ENCODE measurements around the gene RNF11.
"Not testable (repeated sequence)": the region's sequence is repeated elsewhere in the genome, so short reads cannot be mapped to it uniquely, and the experiment has no call there.

Gene RNF11

DNA sequence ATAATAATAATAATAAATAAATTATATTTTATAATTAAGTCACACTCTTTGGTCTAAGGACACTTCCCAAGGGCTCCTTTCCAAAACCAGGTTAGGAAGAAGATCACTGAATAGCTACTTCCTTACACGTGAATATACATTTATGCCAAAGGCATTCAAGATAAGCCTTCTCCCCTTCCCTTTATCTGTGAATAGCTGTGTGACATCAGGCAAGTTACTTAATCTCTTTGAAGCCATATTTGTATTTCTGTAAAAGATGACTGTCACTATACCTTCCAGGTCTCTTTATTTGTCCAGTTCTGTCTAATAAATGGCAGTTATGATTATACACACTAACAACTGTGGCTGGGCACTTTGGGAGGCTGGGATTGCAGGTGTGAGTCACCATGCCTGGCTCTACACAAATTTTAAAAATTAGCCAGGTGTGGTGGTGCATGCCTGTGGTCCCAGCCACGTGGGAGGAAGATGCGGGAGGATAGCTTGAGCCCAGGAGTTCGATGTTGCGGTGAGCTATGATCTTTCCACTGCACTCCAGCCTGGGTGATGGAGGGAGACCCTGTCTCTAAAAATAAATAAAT is 5.5 kb upstream of the RNF11 start:
- DNase-seq = no peak

DNA sequence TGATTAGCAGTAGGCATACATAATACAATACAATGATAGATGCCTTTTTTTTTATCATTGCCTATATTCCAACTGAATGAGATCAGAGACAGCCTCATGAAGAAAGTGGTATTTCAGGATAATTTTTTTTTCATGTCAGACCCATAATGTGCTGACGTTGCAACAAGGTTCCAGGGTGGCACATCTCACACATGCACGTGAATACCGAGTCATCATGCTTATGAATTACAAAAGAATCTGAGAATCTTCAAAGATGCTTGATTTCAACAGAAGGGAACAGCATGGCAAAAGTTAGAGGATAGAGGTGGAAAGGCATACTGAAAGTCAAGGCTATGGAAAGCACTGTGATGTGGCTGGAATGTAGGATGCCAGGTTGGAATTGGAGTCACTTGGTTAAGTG is 5.0 kb upstream of the RNF11 start:
- DNase-seq = no peak

DNA sequence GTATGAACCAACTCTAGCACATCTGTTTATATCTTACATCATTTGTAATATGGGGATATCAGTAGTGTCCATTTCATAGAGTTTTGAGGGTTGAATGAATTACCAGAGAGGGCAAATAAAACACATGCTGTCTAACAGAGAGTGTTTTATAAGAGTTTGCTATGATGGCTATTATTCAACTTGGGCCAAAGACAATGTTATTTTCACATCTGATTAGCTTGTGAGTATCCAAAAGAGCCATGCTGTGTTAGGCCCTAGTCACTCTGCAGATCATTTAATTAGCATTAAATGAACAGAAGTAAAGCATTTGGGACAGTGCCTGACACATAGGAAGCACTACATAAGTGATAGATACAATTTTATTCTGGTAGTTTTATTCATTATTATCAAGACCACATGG is 4.2 kb upstream of the RNF11 start:
- DNase-seq = no peak

DNA sequence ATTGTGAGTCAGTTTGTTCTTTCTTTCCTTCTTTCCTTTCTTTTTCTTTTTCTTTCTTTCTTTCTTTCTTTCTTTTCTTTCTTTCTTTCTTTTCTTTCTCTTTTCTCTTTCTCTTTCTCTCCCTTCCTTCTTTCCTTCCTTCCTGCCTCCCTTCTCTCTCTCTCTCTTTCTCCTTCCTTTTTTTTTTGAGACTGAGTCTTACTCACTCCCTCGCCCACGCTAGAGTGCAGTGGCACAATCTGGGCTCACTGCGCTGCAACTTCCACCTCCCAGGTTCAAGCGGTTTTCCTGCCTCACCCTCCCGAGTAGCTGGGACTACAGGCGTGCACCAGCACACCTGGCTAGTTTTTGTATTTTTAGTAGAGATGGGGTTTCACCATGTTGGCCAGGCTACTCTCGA is 1.8 kb upstream of the RNF11 start:
- DNase-seq = not testable (repeated sequence)

DNA sequence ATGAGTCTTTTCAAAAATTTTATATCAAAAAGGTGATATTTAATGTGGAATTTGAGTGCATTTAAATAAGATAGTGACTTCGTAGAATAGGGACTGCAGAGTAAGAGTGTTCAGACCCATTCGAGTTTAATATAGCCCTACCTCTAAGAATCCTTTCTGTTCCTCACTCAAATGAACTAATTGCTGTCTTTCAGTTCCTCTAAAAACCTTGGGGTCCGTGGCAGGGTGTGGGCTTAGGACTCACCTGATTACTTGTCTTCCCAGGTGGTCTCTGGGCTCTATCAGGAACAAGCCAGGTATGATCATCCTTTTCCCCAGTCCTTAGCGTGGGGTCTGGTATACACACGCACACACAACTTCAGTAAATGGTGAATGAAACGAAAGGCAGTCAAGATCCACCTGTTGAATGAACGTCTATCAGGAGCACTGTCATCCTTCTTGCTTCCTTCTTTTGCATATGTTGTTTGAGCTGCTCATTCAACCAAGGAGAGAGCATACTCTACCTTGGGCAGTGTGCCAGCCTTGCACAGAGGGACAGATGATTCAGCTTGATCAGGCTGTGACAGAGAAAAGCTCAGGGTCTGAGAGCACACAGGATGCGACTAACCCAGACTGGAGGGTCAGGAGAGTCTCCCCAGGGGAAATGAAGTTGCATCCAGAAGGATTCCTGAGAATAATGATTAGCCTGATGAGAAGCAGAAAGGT is 1.2 kb upstream of the RNF11 start:
- DNase-seq = peak; percentile 90

DNA sequence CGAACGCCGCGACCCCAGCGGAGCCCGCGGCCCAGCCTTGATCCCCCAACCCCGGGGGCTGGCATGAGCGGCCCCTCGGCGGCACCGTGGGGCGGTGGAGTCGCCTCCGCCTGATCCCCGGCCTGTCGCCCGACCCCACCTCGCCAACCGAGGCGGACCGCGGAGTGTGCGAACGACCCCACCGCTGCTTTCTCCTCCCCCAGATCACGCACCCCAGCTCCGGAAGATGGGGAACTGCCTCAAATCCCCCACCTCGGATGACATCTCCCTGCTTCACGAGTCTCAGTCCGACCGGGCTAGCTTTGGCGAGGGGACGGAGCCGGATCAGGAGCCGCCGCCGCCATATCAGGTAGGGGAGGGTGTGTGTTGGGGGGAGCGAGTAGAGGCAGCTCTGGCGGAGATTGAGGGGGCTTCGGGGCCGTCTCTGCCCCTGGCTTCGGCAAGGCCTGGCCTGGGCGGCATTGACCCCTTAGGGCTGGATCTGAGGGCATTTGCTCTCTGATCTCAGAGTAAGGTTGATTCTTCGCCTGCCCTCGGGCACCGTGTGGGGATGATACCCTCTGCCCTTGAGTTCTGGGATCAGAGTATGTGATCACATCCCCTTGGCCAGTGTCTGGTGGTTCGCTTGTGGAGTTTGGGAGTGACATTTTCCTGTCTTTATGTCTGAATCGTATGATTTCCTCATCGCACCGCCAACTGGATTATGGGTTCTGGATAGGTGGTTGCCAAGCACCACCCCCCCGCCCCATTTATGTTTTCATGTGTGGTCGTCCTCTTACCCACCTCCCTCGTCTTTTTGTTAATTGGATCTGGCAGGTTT is 668 bp downstream of the RNF11 start:
- no peak for DNase-seq

DNA sequence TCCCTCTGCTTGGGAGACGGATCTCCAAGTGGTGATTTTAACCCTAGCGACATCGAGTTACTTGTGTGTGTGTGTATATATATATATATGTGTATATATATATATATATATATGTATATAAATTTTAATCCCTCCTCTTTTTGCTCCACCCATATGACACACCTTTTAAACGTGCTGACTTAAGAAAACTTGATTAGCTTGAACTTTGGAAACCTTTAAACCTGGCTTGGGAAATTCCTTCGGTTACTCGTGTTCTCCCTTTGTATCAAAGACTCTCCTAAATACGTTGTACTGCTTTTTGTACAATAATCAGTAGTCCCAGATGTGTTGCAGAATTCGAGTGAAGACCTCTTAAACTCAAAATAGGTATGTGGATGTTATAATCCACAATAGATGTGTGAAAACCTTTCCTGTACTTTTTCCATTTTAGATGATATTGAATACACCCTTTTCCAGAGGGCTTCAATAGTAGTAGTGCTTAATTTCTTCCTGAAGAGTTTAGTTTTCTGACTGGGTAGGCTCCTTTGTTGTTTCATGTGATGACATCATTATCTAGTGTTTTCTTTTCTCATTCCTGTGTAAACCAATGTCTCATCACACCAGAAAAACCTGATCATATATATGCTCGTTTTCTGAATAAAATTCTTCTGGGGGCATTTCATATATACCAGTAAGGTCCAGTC is 1.4 kb downstream of the RNF11 start:
- no peak for DNase-seq

DNA sequence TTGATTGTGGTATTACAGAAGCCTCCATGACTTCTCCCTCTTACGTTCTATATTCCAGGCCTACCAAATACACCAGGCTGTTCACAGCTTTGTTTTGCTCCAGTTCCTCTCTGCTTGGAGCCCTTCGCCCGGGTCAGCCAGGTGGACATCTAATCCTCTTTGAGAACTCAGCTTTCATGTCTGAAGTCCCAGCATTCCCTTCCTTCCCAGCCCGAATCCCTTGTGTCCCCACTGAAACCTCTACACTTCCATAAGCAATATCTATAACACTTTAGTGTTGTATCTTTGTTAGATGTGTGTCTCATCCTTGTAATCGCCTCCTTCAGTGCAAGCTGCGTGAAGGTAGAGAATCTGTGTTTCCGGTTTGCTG is 1.9 kb downstream of the RNF11 start:
- DNase-seq = no peak

DNA sequence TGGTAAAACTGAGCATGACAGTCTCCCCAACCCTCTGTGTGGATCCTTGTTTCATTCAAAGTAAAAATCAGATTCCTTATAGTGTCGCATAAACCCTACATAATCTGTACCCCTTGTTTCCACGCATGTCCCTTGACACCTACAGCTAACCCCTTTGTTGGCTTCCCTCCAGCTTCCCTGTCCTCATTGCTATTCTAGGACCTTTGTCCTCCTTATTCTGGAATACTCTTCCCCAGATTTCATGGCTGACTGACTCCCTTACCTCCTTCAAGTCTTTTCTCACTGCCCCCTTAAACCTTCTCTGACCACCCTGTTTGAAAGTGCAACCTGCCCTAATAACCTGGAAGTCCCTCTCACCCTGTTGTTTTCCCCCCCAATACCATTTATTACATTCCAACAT is 4.0 kb downstream of the RNF11 start:
- DNase-seq = no peak

DNA sequence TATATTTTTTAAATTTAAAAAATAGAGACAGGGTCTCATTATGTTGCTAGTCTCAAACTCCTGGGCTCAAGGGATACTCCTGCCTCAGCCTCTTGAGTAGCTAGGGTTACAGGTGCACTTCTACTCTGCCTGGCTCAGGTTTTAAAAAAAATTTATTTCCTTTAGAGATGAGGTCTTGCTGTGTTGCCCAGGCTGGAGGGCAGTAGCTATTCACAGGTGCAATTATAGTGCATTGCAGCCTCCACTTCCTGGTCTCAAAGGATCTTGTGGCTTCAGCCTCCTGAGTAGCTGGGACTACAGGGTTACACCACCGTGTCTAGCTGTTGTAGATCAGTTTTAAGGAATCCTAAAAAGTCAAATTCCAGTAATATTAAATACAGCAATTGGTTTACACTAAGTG is 5.0 kb downstream of the RNF11 start:
- no peak for DNase-seq

DNA sequence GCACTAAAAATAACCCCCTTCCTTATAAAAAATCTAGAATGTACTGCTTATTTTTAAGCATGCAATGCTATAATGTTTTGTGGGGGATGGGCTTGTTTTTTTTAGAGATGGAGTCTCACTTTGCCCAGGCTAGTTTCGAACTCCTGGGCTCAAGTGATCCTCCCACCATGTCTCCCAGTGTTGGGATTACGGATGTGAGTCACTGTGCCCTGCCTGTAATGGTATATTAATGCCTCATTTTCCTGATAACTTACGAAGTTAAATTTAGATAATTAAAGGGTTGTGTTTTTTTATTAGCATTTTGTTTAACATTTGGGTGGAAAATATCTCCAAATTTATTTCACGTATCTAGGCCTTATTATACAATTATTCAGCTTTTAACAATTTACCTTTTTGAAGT is 6.5 kb downstream of the RNF11 start:
- no peak for DNase-seq

DNA sequence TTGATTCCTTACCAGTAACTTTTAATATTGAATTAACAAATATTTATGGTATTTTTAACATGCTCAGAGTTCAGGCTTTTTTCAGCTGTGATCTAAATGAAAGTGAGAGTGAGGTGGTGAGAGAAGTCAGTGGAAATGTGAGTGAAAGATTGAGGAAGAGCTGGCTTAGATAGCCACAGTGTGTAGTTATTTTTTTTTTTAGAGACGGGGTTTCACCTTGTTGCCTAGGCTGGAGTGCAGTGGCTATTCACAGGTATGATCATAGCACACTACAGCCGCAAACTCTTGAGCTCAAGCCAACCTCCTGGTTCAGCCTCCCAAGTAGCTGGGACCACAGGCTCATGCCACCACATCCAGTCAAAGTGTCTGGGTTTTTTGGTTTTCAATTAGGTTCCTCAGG is 10.9 kb downstream of the RNF11 start:
- no peak for DNase-seq

DNA sequence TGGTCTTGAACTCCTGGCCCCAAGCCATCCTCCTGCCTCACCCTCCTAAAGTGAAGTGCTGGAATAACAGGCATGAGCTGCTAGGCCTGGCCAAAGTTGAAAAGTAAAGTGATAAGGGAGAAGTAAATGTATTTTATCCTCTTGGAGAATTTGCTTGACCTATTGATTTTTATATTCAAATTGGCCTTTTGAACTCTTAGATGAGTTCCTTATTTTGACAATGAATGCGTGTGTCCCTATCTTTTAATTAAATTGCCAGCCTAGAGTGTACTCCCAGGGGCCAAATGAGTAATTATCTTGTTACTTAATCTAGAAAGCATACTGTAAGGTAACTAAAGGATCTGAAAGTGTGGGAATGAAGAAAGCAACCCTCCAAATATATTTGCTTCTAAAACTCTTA is 11.4 kb downstream of the RNF11 start:
- DNase-seq = no peak

DNA sequence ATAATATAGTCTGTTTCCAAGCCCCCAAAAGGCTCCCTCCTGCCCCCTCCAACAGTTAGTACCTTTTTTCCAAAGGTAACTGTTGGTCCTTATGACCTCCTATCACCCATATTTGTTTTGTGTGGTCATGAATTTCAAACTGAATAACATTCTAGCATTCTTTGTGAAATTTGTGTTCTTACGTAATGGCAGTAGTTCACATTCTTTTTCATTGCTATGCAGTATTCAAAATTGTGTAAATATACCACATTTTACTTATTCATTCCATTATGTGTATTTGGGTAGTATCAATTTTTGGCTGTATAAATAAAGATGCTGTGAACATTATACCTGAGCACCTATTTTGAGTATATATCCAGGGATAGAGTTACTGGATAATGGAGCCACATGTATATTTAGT is 13.4 kb downstream of the RNF11 start:
- DNase-seq = no peak

DNA sequence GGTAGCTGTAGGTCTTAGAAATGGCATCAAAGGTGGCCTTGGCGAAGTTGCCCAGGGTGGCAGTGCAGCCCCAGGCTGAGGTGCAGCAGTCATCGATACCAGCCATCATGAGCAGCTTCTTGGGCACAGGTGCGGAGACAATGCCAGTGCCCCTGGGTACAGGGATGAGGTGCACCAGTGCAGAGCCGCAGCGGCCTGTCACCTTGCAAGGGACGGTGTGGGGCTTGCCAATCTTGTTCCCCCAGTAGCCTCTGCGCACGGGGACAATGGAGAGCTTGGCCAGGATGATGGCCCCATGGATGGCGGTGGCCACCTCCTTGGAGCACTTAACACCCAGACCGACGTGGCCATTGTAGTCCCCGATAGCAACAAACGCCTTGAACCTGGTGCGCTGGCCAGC is 14.7 kb downstream of the RNF11 start:
- DNase-seq = not testable (repeated sequence)

DNA sequence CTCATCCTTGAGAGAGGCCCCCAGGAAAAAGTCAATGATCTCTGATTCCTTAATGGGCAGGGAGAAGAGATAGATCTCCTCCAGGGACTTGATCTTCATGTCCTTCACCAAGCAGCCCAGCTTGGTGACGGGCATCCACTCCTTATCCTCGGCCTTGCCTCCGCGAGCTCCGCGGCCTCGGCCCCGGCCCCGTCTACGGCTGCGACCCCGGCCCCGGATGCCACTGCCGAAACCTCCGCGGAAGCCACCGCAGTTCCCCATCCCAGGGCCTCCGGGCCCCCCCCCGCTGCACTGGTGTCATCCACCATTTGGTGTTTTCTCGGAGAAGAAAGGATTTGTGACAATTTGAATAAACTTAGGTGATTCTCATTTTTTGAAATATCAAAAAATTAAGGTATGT is 15.1 kb downstream of the RNF11 start:
- DNase-seq = not testable (repeated sequence)

DNA sequence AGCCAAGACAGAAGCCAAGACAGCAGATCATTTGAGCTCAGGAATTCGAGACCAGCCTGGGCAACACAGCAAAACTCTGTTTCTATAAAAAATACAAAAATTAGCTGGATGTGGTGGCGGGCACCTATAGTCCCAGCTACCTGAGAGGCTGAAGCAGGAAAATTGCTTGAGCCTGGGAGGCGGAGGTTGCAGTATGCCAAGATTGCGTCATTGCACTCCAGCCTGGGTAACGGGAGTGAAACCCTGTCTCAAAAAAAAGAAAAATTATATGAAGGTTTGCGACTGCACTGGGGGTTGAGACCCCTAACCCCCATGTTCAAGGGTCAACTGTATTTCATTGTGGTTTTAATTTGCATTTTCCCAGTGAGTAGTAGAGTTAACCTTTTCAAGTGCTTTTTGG is 16.3 kb downstream of the RNF11 start:
- DNase-seq = no peak

DNA sequence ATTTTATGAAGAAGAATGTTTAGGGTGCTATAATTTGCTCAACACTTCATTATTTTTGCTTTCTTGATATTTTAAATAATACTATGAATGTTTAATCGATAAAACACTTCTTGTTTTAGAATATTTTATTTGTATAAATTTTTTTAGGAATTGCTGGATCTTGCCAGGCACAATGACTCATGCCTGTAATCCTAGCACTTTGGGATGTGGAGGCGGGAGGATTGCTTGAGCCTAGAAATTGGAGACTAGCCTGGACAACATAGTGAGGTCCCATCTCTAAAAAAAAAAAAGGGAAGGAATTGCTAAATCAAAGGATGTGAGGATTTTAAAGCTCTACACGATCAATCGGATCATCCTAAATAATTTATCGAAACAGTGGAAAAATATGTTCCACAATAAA is 17.6 kb downstream of the RNF11 start:
- DNase-seq = no peak

DNA sequence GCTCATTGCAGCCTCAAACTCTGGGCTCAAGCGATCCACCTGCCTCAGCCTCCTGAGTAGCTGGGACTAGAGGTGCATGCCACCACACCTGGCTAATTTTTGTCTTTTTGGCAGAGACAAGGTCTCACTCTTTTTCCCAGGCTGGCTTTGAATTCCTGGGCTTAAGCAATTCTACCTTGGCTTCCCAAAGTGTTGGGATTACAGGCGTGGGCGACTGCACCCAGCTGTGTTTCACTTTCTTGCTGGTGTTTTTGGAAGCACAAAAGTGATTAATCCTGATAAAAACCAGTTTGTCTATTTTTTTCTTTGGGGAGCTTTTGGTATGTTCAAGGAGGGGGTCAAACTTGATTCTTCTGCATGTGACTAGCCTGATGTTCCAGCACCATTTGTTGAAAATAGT is 19.3 kb downstream of the RNF11 start:
- DNase-seq = no peak

DNA sequence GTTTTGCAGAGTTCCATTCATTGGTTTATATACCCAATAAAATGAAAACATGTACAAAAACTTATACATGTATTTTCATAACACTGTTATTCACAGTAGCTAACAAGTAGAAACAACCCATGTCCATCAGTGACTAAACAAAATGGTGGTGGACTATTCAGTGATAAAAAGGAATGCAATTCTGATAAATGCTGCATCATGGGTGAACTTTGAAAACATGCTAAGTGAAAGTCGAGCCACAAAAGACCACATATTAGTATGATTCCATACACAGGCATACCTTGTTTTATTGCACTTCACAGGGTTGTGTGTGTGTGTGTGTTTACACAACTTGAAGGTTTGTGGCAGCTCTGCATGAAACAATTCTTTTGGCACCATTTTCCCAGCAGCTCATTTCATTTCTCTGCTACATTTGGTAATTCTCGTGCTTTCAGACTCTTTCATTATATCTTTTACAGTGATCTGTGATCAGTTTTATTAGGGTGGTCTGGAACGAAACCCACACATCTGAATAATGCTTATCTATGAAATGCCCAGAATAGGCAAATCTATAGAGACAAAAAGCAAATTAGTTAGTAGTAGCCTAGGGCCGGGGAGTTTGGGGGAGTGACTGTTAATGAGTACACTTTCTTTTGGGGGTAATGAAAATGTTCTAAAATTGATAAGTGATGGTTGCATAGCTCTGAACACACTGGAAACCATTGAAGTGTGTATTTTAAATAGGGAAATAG is 27.2 kb downstream of the RNF11 start:
- DNase-seq = no peak

DNA sequence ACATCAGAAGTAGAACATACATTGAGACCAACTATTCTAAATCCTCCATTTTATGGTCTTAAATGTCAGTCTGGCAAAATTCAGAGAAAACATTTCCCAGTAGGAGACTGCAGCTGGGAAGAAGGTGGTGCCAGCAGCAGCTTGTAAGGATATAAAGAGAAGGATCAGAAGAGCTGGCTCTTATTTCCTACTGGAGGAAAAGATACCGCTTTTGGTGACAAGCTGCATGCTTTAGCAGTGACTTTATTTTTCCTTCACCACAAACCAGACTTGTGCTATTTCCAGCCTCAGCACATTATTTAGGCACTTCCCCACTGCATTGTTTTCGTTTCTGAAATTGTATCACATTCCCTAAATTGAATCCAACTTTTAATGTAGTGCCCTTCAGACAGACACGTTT is 28.4 kb downstream of the RNF11 start:
- DNase-seq = no peak

DNA sequence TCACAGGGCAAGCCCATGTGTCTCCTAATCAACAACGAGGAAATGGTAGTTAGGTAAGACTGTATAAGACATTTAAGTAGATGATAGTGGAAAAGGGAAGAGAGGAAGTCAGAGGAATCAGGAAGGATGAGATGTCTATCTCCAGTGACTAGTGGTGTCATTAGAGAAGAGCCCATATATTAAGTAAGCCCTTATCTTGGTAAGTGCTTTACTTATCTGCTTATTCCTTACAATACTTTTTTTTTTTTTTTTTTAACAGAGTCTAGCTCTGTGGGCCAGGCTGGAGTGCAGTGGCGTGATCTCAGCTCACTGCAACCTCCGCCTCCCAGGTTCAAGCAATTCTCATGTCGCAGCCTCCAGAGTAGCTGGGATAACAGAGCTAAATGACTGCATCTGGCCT is 29.5 kb downstream of the RNF11 start:
- DNase-seq = no peak

DNA sequence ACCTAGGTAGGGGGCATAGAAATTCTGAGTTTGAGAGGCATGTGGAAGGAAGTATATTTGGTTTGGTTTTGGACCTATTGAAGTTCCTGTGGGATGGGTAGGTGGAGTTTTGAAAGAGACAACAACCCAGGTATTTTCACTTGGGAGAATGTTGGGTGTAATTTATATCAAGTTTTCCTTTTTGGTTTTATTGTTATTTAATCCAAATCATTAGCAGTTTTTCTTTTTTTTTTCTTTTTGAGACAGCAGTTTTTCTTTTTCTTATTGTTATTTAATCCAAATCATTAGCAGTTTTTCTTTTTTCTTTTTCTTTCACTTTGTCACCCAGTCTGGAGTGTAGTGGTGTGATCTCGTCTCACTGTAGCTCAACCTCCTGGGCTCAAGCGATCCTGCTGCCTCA is 30.1 kb downstream of the RNF11 start:
- no peak for DNase-seq
